Dedifferentiated amniotic fluid mesenchymal stem cell (primary cell): ENCODE data around the gene DNLZ.
"Not testable (repeated sequence)": the region's sequence is repeated elsewhere in the genome, so short reads cannot be mapped to it uniquely, and the experiment has no call there.

Source experiments
- DNase-seq: peaks from one replicate; pipeline ENCODE4 v3.0.0-alpha.2; 2016; ENCODE audit errors: extremely low spot score

The DNLZ gene

DNA sequence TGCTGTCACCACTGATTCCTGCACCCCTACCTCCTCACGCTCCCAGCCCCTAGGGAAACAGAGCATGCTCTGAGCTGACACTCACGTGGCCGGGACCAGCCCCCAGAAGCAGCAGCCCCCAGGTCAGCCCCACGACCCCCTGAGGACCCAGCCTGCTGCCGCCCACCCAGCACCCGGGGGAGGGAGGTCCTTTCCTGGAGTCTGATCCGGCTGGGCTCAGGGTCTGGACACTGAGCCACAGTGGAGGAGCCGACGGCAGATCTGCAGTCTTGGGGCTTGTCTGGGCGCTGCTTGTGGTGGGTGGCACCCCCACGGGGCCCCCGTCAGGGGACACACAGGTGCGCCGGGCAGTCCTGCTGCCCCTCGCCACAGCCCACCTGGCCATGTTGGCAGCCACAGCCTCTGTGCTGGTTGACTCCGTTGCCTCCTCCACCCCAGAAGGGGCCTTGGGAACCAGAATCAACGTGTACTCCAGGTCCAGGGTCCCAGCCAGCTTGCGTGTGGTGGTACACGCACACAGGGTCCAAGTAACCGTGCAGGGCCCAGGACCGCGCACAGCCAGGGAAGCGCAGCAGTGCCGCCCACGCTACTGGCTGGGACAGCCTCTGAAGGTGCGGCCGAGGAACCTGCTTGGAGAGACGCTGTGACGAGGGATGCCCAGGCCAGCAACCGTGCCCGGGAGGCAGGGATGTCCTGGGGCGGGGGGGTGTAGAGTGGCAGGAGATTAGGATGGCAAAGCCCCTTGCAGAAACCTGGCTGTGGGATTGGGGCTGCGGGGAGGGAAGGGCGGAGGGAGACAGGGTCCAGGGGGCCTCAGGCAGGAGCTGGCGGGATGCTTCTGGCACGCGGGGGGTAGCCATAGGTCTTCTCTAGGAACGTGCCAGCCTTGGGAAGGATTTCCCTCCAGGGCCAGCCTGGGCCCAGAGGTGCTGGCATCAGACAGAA is 3.5 kb downstream of the DNLZ start:
- no peak for DNase-seq

DNA sequence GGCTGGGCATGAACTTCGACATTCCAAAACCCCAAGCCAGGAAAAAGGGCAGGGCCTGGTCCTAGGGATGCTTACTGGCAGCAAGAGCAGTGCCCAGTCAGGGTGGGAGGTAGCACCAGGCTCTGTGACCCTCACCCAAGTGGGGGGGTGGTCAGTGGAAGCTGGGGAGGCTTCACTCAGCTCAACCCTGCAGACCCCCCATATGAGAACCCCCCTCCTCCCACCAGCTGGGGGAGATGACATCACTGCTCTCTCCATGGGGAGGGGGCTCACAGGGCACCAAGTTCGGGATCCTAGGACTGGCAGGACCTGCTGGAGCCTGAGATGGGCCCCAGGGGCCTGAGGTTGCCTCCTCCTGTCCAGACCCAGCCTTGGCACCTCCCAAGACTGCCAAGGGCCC is 4.7 kb downstream of the DNLZ start:
- no peak for DNase-seq

DNA sequence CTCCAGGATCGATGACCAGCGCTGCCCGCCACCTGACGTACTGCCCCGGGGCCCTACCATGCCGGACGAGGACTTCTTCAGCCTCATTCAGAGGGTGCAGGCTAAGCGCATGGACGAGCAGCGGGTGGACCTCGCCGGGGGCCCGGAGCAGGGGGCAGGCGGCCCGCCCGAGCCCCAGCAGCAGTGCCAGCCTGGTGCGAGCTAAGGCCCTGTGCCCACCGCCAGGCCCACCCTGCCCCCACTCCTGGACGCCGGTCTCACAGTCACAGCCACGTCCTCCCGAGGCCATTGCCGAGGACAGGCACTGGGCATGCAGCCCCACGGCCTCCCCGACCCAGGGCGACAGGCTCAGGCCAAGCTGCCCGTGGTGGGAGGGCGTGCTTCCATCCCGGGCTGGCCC is 5.5 kb downstream of the DNLZ start:
- DNase-seq, result no peak

DNA sequence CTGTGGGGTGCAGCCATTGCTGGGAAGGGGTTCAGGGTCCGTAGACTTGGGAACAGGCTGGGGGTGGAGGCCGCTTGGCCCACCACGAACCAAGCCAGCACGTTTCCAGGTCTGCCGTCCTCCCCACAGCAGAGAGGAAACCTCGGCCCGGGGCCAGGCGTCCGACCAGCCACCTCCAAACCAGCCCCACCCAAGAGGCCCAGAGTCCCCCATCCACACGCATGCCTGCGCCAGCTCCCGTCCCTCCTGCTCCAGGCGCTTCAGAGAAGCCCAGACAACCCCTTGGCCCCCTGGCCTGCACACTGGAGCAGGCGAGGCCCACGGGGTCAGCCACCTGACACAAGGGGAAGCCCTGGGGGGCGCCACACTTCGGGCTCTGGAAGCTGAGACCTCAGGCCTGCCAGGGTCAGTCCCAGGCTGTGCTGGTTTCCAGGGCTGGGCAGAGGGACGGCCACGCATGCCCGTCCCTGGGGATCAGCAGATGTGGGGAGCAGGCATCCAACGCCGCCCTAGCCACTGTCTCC is 6.3 kb downstream of the DNLZ start:
- DNase-seq, result no peak

DNA sequence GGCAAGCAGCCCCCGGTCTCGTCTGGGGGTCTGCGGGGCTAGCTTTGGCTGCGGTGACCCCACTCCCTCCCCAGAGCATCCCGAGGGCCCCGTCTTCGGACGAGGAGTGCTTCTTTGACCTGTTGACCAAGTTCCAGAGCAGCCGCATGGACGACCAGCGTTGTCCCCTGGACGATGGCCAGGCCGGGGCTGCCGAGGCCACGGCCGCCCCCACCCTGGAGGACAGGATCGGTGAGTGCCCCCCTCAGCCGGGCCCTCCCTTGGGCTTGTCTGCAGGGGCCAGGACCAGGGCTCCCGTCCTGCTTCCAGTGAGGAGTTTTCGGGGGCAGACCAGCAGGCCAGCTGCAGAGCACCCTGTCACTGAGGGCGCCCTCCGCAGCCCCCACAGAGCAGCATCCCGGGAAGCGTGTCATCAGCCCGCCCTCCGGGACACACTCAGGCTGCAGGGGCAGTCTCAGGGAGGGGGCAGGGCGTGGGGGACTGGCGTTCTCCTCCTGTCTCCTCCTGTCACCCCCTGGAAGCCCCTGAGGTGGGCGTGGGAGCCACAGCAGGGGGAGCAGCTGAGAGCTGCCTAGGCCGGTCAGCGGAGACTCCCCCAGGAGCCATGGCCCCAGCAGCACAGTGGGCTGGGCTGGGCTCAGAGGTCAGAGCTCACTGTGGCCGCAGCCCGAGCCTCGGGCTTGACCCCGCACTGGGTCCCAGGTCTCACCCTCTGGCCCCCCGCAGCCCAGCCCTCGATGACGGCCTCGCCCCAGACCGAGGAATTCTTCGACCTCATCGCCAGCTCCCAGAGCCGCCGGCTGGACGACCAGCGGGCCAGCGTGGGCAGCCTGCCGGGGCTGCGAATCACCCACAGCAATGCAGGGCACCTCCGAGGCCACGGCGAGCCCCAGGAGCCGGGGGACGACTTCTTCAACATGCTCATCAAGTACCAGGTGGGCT is 7.7 kb downstream of the DNLZ start:
- no peak for DNase-seq

DNA sequence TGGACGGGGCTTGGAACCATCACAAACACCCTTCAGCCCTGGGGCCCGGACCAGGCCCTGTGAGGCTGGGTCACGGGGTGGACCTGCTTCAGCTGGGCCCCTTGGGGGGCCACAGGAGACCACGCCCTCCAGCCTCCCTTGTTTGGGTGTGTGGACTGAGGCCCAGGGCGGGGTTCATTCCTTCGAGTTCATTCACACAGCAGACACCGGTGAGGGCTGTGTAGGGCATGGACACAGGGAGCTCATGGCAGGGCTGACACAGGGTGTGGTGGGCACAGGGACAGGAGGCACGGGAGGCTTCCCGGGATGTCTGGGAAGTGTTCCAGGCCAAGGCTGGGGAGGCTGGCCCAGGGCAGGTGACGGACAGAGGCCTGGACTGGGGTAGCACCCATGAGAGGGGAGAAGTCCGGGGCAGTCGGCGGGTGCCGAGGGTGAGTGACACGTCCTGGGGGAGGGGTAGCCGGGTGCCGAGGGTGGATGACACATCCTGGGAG is 8.9 kb downstream of the DNLZ start:
- peak; percentile 40 for DNase-seq

DNA sequence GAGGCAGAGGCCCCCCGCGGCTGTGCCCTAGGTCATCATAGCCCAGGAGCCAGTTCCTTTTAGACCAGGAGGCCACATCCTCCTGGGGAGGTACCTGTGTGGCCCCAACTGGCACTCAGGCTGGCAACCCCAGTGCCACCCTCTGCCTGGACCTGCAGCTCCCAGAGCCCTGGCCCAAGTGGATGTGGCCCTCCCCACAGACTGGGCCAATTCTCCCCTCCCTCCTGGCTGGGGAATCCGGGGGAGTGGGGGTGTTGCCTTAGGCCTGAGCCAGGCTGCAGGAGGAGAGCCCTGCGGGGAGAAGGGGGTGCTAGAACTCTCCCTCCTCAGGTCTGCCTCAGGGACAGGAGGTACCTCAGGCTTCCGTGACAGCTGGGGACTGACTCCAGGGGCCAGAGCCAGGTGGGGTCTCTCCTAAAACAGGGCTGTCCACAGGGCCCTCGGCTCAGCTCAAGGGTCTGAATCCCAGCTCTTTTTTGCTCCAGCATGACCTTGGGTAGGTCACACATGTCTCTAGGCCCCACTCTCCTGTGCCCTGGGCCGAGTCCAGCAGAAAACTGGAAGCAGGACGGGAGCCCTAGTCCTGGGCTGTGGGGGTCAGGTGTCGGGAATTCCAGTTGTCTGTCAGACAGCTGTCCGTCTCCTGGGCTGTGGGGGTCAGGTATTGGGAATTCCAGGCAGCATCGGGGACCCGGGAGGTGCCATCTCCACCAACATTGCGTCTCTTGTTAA is 9.6 kb downstream of the DNLZ start:
- no peak for DNase-seq

DNA sequence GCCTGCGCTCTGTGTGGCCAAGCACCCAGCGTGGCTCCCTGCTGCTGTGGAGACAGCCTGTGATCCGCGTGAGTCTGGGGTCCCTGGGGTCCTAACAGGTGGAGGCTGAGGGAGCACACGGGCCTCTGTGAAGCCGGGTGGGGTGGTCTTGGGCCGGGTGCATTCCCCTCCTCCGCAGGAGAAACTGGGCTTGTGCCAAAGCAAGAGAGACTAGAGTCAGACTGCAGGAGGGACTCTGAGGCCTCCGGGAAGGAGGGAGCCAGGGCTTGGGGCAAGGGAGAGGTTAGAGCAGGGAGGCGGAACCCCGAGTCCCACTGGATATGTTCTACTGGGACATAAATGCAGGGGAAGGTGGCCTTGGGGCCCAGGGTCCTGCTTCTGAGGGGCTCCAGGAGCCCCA is 10.5 kb downstream of the DNLZ start:
- DNase-seq, result no peak

DNA sequence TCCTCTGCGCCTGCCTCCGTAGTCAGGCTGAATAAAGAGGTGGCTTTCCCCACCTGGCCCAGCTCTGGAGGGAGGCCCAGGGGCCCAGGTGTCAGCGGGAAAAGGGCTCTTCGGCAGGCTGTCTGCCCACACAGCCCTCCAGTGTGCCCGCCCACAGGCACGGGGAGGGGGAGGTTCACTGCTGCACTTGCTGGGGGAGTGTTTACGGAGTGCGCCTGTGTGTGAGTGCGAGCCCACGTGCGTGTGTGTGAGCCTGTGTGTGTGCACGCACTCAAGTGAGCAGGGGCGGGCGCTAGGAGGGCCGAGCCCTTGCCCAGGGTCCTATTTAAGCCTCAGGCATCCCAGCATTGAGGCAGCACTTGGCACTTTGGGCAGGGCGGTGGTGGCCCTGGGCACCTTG is 10.9 kb downstream of the DNLZ start:
- DNase-seq, result no peak

DNA sequence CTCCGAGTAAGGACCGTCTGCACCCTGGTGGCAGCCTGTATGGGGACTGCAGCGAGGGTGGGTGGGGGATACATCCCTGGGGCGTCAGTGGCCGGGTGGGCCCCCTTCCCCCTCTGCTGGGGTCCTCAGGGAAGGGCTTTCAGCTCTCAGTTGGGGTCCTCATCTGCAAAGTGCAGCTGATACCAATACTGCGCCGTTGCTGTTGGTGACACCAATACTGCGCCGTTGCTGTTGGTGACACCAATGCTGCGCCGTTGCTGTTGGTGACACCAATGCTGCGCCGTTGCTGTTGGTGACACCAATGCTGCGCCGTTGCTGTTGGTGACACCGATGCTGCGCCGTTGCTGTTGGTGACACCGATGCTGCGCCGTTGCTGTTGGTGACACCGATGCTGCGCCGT is 11.7 kb downstream of the DNLZ start:
- DNase-seq, result not testable (repeated sequence)

DNA sequence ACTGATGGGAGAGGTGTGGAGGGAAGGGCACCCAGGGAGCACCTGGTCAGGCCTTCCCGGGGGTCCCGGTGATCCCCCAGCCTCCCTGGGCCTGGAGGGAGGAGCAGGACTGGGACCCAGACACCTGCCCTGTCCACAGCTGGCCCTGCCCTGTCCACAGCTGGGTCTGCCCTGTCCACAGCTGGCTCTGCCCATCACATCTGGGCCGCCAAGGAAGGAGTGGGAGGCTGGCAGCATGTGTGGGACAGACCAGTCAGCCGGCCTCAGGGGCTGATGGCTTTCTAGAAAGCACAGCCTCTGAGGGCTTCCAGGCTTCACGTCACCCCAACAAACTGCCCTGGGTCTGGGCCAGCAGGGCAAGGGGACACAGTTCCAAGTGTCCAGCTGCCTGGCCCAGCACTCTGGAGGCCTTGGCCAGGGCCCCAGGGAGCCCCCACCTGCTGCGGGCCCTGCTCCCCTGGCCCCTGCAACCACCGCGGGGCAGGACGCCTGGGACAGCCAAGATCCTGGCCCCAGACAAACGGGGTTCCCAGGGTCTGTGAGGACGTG is 12.2 kb downstream of the DNLZ start:
- DNase-seq, result no peak

DNA sequence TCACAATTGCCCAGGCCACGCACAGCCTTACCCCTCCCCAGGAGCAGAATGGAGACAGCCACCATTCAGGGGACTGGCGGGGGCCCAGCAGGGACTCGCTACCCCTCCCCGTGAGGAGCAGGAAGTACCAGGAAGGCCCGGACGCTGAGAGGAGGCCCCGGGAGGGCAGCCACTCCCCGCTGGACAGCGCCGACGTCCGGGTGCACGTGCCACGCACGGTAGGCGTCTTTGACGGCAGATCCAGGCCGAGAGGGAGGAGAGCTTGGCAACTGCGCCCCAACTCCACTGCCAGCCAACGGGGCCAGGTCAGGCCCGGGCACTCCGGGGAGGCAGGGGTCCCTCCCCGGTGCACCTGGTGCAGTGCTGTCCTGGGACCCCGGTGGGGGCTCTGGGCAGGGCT is 14.0 kb downstream of the DNLZ start:
- no peak for DNase-seq

DNA sequence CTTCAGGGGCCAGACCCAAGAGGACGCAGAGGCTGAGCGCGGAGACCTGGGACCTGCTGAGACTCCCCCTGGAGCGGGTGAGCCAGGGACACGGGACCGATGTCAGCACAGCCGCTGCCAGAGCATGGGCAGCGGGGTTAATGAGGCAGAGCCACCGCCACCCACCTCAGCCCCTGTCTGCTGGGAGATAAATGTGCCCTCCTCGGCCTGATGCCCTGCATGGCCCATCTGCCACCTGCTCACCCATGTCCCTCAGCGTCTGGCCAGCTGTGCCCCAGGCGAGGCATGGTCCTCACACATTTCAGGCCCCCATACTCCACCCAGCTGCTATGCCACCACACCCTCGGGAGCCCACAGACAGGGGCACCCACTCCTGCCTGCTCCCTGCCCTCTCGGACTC is 14.9 kb downstream of the DNLZ start:
- DNase-seq, result no peak

DNA sequence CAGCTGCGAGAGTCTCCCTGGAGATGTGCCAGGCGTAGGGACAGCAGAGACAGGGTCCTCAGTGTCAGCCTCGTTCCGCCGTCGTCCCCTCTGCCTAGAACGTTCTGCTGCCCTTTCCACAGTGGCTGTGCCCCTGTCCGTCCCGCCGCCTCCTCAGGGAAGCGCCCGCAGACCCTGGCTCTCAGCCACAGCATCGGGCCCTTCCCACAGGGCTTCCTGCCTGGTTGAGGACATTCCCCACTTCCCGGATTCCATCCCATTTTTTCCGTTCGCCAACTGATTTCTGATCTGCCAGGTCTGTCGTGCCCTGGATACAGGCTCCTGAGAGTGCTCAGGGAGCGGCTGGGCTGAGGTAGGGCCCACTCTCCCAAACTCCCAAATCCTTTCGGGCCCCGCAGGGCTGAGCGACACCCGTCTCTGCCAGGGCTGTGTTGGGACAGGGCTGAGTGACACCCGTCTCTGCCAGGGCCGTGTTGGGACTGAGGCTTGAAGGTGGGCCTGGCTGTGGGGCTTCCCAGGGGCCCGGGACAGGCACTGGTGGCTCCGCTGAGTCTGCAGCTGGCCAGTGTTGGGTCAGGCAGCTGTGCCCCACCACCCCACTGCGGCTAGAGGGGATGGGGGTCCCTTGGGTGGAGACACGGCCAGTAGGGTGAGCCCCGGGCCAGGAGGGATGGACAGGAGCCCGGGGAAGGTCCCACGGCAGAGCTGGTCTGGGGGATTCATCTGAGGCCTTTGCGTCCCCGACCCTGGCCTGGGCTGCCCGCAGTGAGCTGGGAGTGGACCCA is 15.9 kb downstream of the DNLZ start:
- DNase-seq, result no peak

DNA sequence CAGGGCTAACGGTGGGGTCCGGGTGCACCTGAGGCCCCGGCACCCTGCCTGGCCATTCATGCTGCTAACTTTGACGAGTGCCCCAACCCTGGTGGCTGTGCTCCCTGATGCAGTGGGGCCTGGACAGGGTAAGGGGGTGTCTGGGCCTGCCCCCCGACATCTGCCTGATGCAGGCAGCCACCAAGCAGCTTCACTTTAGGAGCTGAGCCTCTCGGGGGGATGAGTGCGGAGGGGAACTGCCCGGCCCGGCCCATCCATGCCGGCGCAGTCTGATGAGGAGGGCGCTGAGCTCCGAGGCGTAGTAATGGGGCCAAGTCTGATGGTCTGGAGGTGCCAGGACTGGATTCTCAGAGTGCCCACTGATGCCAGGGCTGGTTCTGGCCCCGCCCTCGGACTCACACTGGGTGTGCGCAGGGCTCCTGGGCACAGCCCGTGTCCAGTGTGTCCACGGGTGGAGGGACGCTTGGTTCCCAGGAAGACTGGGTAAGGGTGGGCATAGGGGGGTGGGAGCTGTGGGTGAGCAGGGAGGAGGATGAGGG is 16.5 kb downstream of the DNLZ start:
- no peak for DNase-seq

DNA sequence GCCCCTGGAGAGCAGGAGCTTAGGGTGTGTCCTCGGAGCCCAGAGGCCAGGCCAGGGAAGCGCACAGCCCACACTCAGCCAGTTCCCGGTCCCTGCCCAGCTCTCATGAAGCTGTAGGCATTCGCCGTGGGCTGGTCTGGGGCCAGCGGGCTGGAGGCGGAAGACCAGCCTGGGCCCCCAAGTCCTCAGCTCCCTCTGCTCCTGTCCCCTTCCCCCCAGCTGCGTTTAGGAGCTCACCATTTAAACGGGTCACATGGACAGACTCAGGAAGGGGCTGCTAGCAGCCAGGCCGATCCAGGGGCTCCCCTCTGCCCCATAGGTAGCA is 17.4 kb downstream of the DNLZ start:
- DNase-seq, result no peak

DNA sequence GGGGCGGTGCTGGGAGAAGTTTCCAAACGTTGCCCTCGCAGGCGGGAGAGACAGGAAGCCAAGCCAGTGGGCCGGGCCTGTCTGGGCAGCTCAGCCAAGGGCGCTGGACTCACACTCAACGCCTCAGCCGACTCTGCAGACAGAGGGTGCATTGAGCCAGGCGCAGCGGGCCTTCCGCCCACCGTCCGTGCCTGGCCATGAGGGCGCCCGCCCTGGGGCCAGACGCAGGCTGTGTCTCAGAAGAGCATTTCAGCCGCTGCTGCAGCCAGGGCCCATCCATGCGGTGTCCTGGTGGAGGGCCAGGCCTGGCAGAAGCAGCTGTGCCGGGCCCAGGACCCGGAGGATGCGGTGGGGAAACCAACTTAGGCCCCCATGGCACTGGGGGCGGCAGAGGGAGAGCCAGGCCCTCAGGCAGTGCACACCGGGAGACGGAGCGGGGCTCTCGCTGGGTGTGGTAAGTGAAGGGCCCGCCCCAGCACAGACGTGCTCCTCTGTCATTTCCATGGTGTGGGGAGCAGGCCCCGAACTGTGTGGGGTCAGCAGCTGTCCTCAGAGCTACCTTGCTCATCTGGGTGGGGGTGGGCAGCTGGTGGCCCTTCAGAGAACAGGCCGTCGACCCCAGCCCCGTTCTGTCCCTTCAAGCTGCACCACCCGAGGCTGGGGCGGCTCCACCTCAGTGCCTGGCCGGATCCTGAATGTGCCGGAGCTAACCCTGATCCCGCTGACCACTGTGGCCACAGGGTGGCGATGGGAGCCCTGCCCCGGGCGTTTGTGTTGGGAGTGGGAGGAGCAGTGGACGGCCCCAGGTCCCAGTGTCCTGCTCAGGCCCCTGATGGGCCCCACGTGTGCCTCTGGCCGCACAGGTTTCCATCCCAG is 18.0 kb downstream of the DNLZ start:
- no peak for DNase-seq

DNA sequence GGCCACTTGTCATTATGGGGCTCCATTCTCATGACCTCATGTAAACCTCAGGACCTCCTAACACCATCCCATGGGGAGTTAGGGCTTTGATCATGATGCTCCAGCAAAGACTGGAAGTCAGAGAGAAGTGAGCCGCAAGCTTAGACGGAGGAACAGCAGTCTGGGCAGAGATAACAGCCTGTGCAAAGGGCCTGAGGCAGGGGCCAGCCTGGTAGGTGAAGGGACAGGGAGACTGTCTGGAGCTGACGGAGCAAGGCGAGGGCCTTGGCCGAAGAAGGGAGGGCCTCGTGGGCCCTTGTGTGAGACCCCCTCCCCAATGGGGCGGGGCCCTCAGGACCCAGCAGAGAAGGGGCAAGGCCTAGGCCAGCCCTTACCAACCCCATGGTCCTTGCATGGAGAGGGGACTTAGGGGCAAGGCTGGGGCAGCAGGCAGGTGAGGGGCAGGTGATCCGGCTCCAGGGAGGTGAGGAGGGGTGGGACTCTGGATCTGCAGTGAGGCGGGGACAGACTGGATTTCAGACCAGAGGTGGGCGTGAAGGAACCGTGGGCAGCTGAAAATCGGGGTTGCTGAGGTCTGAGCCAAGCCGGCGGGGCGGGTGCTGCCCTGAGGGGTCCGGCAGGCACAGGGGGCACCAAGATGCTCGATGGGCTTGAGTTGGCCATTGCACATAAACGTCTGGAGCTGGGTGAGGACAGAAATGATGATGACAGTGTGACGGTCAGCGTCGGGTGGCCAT is 18.8 kb downstream of the DNLZ start:
- DNase-seq, result no peak

DNA sequence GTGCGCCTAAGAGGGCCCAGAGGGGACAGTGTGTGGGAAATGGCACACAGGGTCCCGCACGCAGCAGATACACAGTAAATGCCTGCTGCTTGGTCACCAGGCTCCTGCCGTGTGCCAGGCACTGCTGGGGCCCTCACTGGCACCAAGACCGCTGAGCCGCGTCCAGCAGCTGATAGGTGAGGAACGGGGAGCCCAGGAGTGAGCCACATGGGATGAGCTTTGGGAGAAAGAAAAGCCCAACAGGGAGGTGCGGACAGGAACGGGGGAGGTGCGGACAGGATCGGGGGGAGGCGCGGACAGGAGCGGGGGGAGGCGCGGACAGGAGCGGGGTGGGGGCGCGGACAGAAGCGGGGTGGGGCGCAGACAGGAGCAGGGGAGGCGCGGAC is 19.7 kb downstream of the DNLZ start:
- DNase-seq, result no peak
